ENCODE results near the gene IFITM5. TPM values are rescaled to one million over a fixed set of nuclear protein-coding genes. Genes with fewer than 3 reads are reported as not detected.

Gene IFITM5
- total RNA-seq, 3 donors from 2014 or later: not detected

GRCh38 chr11:294780-295179, 4.5 kb downstream of the IFITM5 start:
- Histone ChIP-seq H3K4me1 (no peaks in the 10 kb centered on the region), H3K36me3 (no peaks in the 10 kb centered on the region), H3K4me3 (no peak overlapping the region), H3K9me3 (no peaks in the 10 kb centered on the region), H3K27ac (no peak overlapping the region), H3K27me3 (peaks cover 0 to 14% of the 10 kb centered on the region in 2 donors)
- TF ChIP-seq POLR2A (IDR thresholded peaks at IDR 0.05) (no peak), POLR2AphosphoS5 (IDR thresholded peaks at IDR 0.05) (no peak), CTCF (IDR thresholded peaks at IDR 0.05) (no peak)
- DNase-seq (ENCODE audit: low spot score in 2 of 2): no peak
- intact Hi-C loops (cut with DNase I; ENCODE audit: low total_unique reads): loop anchor here (2.0 to 5.0 kb wide), 2 partner anchors 68 to 78 kb away; no protein-coding TSS in a partner anchor

GRCh38 chr11:293852-294661, 5.3 kb downstream of the IFITM5 start:
- TF ChIP-seq CTCF (IDR thresholded peaks at IDR 0.05) (no peak), POLR2A (IDR thresholded peaks at IDR 0.05) (no peak), POLR2AphosphoS5 (IDR thresholded peaks at IDR 0.05) (no peak)
- Histone ChIP-seq H3K9me3 (no peaks in the 10 kb centered on the region), H3K27me3 (peaks cover 0 to 8% of the 10 kb centered on the region in 2 donors), H3K27ac (no peak overlapping the region), H3K4me3 (no peak overlapping the region), H3K36me3 (no peaks in the 10 kb centered on the region), H3K4me1 (no peaks in the 10 kb centered on the region)
- no peak for DNase-seq (ENCODE audit: low spot score in 2 of 2)
- intact Hi-C loops (cut with DNase I; ENCODE audit: low total_unique reads): loop anchor here (2.0 kb wide), 1 partner anchor 77 kb away; no protein-coding TSS in a partner anchor

GRCh38 chr11:293271-293851, 6.0 kb downstream of the IFITM5 start:
- TF ChIP-seq POLR2AphosphoS5 (IDR thresholded peaks at IDR 0.05): no peak
- TF ChIP-seq POLR2A (IDR thresholded peaks at IDR 0.05): no peak
- no peak for TF ChIP-seq CTCF (IDR thresholded peaks at IDR 0.05)
- no peaks in the 10 kb centered on the region for H3K36me3 ChIP-seq
- H3K4me1 ChIP-seq: peaks cover 0 to under 1% of the 10 kb centered on the region in 2 donors
- H3K9me3 ChIP-seq: no peaks in the 10 kb centered on the region
- DNase-seq (ENCODE audit: low spot score in 2 of 2): no peak
- H3K4me3 ChIP-seq: no peak overlapping the region
- H3K27me3 ChIP-seq: peaks cover 0 to 4% of the 10 kb centered on the region in 2 donors
- no peak overlapping the region for H3K27ac ChIP-seq
- intact Hi-C loops (cut with DNase I; ENCODE audit: low total_unique reads): no loop called here

- no peak for DNase-seq (ENCODE audit: low spot score in 2 of 2)
- intact Hi-C loops (cut with DNase I; ENCODE audit: low total_unique reads): no loop called here
- no peak overlapping the region for H3K27ac ChIP-seq
- no peaks in the 10 kb centered on the region for H3K36me3 ChIP-seq
- TF ChIP-seq POLR2A (IDR thresholded peaks at IDR 0.05) (no peak), POLR2AphosphoS5 (IDR thresholded peaks at IDR 0.05) (no peak), CTCF (IDR thresholded peaks at IDR 0.05) (no peak)
- H3K9me3 ChIP-seq: no peaks in the 10 kb centered on the region
- no peaks in the 10 kb centered on the region for H3K27me3 ChIP-seq
- peaks cover 0 to 5% of the 10 kb centered on the region in 2 donors for H3K4me1 ChIP-seq
- no peak overlapping the region for H3K4me3 ChIP-seq
Observed at GRCh38 chr11:292211-293121, 6.9 kb downstream of the IFITM5 start.

Data from breast epithelium (tissue), 4 donors.